ENCODE data around the gene WDR59. TPM values are rescaled to one million over a fixed set of nuclear protein-coding genes. Genes with fewer than 3 reads are reported as not detected.

The WDR59 gene
- total RNA-seq, 4 donors from 2014 or later, result 29.1 to 112 (median 42.6) TPM

DNA sequence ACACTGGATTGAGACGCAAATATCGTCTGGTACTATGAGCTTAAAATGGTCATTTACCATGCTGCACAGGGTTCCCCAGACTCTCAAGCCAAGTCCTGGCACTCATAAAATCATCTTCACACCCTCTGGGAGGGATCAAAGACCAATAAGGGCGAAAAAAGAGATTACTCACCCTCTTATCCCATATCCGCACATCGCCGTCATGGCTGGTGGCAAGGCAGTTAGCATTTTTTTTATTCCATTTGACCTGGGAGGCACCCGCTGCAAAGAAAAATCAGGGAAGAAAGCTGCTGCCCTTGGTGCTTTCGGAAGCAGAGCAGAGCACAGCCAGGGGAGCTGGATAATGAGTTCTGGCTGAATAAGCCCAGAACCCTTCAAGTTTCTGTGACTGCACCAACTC lies 42.4 kb downstream of the WDR59 start:
- WGBS, 2 donors (ENCODE audit: low coverage in 1 of 2), result 88 to 95% methylated on average over 6 to 8 of the region's 8 CpGs
- Histone ChIP-seq H3K4me1 (no peaks in the 10 kb centered on the region), H3K4me3 (no peak overlapping the region), H3K27ac (no peak overlapping the region), H3K36me3 (peaks cover 0 to 36% (median 18%) of the 10 kb centered on the region in 4 donors), H3K27me3 (no peaks in the 10 kb centered on the region), H3K9me3 (no peaks in the 10 kb centered on the region)
- in situ Hi-C loops (cut with MboI; ENCODE audit: low pct_ligation_motif_present in 1 of 4, low pct_unique_long_range_greater_than_20kb in 1 of 4, low sequenced_read_pairs in 3 of 4) (no loop called here), intact Hi-C loops (cut with DNase I; ENCODE audit: low total_unique reads) (no loop called here)
- TF ChIP-seq POLR2A (IDR thresholded peaks at IDR 0.05) (no peak), POLR2AphosphoS5 (IDR thresholded peaks at IDR 0.05) (no peak), EP300 (IDR thresholded peaks at IDR 0.05; ENCODE audit: low read depth) (no peak)
- TF ChIP-seq, protein P1, sequence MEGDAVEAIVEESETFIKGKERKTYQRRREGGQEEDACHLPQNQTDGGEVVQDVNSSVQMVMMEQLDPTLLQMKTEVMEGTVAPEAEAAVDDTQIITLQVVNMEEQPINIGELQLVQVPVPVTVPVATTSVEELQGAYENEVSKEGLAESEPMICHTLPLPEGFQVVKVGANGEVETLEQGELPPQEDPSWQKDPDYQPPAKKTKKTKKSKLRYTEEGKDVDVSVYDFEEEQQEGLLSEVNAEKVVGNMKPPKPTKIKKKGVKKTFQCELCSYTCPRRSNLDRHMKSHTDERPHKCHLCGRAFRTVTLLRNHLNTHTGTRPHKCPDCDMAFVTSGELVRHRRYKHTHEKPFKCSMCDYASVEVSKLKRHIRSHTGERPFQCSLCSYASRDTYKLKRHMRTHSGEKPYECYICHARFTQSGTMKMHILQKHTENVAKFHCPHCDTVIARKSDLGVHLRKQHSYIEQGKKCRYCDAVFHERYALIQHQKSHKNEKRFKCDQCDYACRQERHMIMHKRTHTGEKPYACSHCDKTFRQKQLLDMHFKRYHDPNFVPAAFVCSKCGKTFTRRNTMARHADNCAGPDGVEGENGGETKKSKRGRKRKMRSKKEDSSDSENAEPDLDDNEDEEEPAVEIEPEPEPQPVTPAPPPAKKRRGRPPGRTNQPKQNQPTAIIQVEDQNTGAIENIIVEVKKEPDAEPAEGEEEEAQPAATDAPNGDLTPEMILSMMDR (IDR thresholded peaks at IDR 0.05), result no peak
- no peak for DNase-seq

DNA sequence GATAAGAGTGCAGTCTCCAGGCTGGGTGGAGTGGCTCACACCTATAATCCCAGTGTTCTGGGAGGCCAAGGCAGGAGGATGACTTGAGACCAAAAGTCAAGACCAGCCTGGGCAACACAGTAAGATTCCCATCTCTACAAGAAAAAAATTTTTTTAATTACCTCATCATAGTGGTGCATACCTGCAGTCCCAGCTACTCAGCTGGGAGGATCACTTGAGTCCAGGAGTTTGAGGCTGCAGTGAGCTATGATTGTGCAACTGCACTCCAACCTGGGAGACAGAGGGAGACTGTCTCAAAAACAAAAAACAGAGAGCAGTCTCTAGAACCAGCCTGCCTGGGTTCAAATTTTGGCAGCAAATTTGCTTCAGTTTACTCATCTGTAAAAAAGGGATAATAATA lies 45.2 kb downstream of the WDR59 start:
- Histone ChIP-seq H3K4me1 (peaks cover 0 to 3% (median 0%) of the 10 kb centered on the region in 4 donors), H3K4me3 (no peak overlapping the region), H3K9me3 (no peaks in the 10 kb centered on the region), H3K36me3 (peaks cover 0 to 24% (median 12%) of the 10 kb centered on the region in 4 donors), H3K27me3 (no peaks in the 10 kb centered on the region), H3K27ac (no peak overlapping the region)
- in situ Hi-C loops (cut with MboI; ENCODE audit: low pct_ligation_motif_present in 1 of 4, low pct_unique_long_range_greater_than_20kb in 1 of 4, low sequenced_read_pairs in 3 of 4), result no loop called here
- TF ChIP-seq EP300 (IDR thresholded peaks at IDR 0.05; ENCODE audit: low read depth) (no peak), POLR2AphosphoS5 (IDR thresholded peaks at IDR 0.05) (no peak)
- TF ChIP-seq, protein P1 (IDR thresholded peaks at IDR 0.05), result no peak
- intact Hi-C loops (cut with DNase I; ENCODE audit: low total_unique reads), result no loop called here
- no peak for DNase-seq

DNA sequence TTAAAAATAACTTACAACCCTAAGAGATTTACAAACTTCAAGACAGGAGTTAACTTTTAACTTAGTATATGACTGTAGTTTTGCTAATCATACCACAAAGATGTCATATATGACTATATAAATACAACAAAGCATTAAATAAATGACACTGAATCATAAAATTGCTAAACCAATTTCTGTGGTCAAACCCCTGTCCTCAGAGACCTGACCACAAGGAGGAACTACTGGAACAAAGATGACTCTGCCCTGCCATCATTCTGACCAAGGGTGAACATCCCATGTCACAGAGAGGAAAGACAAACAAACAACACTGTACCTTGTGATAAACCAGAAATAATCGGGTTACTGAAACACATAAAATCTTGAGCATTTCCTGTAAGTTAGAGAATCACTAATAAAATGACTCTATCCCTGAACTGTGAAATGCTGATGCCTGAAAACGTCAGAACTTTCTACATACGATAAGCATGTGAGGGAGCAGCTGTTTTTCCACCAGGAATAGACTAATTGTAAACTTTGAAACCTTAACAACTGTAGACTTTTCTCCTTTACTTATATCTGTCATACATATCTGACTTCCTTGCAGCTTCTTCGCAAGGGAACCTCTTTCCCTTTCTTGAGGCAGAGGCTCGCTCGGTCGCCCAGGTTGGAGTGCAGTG lies 47.9 kb downstream of the WDR59 start:
- Histone ChIP-seq H3K27me3 (no peaks in the 10 kb centered on the region), H3K4me3 (no peak overlapping the region), H3K36me3 (peaks cover 0 to 16% (median 7%) of the 10 kb centered on the region in 4 donors), H3K9me3 (no peaks in the 10 kb centered on the region), H3K27ac (no peak overlapping the region), H3K4me1 (peaks cover 0 to 3% (median 0%) of the 10 kb centered on the region in 4 donors)
- DNase-seq, result no peak
- 65 to 72% methylated on average over 7 of the region's 7 CpGs for WGBS, 2 donors (ENCODE audit: low coverage in 1 of 2)
- intact Hi-C loops (cut with DNase I; ENCODE audit: low total_unique reads), result no loop called here
- in situ Hi-C loops (cut with MboI; ENCODE audit: low pct_ligation_motif_present in 1 of 4, low pct_unique_long_range_greater_than_20kb in 1 of 4, low sequenced_read_pairs in 3 of 4), result no loop called here
- TF ChIP-seq POLR2AphosphoS5 (IDR thresholded peaks at IDR 0.05), result no peak
- no peak for TF ChIP-seq EP300 (IDR thresholded peaks at IDR 0.05; ENCODE audit: low read depth)
- TF ChIP-seq POLR2A (IDR thresholded peaks at IDR 0.05), result no peak
- TF ChIP-seq, protein P1 (IDR thresholded peaks at IDR 0.05), result peak in 1 of 5 experiments; percentile 14

DNA sequence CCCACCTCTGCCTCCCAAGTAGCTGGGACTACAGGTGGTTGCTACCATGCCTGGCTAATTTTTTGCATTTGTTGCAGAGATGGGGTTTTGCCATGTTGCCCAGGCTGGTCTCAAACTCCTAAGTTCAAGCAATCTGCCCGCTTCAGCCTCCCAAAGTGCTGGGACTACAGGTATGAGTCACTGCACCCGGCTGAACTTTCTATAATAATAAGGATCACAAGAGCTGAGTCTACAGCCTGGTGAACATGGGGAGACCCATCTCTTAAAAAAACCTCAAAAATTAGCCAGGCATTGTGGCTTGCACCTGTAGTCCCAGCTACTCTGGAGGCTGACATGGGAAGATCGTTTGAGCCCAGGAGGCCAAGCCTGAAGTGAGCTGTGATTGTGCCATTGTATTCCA lies 53.5 kb downstream of the WDR59 start:
- no peak overlapping the region for H3K4me3 ChIP-seq
- H3K27me3 ChIP-seq, result no peaks in the 10 kb centered on the region
- H3K9me3 ChIP-seq, result no peaks in the 10 kb centered on the region
- TF ChIP-seq EP300 (IDR thresholded peaks at IDR 0.05; ENCODE audit: low read depth) (no peak), POLR2AphosphoS5 (IDR thresholded peaks at IDR 0.05) (no peak), POLR2A (IDR thresholded peaks at IDR 0.05) (no peak)
- TF ChIP-seq, protein P1 (IDR thresholded peaks at IDR 0.05), result no peak
- peaks cover 0 to 20% (median 2%) of the 10 kb centered on the region in 4 donors for H3K36me3 ChIP-seq
- DNase-seq, result no peak
- in situ Hi-C loops (cut with MboI; ENCODE audit: low pct_ligation_motif_present in 1 of 4, low pct_unique_long_range_greater_than_20kb in 1 of 4, low sequenced_read_pairs in 3 of 4), result no loop called here
- WGBS, 2 donors (ENCODE audit: low coverage in 1 of 2), result 74% methylated on average over 3 of the region's 3 CpGs; no CpG with 5 or more reads in 1 of the 2 donors
- H3K27ac ChIP-seq, result no peak overlapping the region
- H3K4me1 ChIP-seq, result no peaks in the 10 kb centered on the region
- intact Hi-C loops (cut with DNase I; ENCODE audit: low total_unique reads), result no loop called here

Measured in transverse colon (tissue), 4 donors.